IMR-90 (cell line): ENCODE measurements around the gene CDH7. TPM values are rescaled to one million over a fixed set of nuclear protein-coding genes. Genes with fewer than 3 reads are reported as not detected.

Experiments used
- ATAC-seq: fragments of 200-7000 bp; cut with Tn5 transposase; 2 replicates; pipeline ENCODE4 v1.9.1; 2020; ENCODE audit warnings: low read depth, mild to moderate bottlenecking, moderate library complexity
- BruUV-seq: library from RNA; stranded (reverse); fragments of 400-500 nt; replicated peaks from 2 replicates; lab custom pipeline; 2021; lab: Mats Ljungman, UMichigan
- CTCF ChIA-PET: fragments of 300-600 bp; formaldehyde crosslinking; extraction: SDS; loops from one replicate; lab custom pipeline; 2021; ENCODE audit warnings: antibody characterized with exemption; lab: Yijun Ruan, JAX
- POLR2A ChIA-PET: fragments of 300-600 bp; sonication (Branson Sonifier 250); formaldehyde crosslinking; loops from one replicate; lab custom pipeline; 2022; ENCODE audit warnings: antibody characterized with exemption; ENCODE audit not compliant: unreplicated experiment; lab: Charles Lee
- DNase-seq: peaks from one replicate; pipeline ENCODE4 v3.0.0; 2013
- H2AFZ ChIP-seq: replicated peaks from 2 replicates; pipeline ENCODE3; 2013; ENCODE audit warnings: low read length, mild to moderate bottlenecking; ENCODE audit not compliant: poor library complexity
- H2AK5ac ChIP-seq: 2 replicates; pipeline ENCODE4 v1.6.1; 2013; ENCODE audit warnings: low read depth, low read length, inconsistent platforms
- H2AK9ac ChIP-seq: replicated peaks from 2 replicates; pipeline ENCODE3; 2013; ENCODE audit warnings: mild to moderate bottlenecking, low read depth, low read length, moderate library complexity; ENCODE audit not compliant: poor library complexity
- H2BK120ac ChIP-seq: 2 replicates; pipeline ENCODE4 v1.6.1; 2013; ENCODE audit warnings: low read depth, low read length, inconsistent platforms
- H2BK15ac ChIP-seq: 3 replicates; pipeline ENCODE4 v1.6.1; 2013; ENCODE audit warnings: low read depth, low read length, inconsistent platforms
- H2BK20ac ChIP-seq: 2 replicates; pipeline ENCODE4 v1.6.1; 2013; ENCODE audit warnings: low read depth, mild to moderate bottlenecking, inconsistent platforms, low read length, moderate library complexity
- H2BK5ac ChIP-seq: 2 replicates; pipeline ENCODE4 v1.6.1; 2013; ENCODE audit warnings: mild to moderate bottlenecking, low read depth, low read length, inconsistent platforms; ENCODE audit not compliant: poor library complexity, severe bottlenecking
- H3K14ac ChIP-seq: replicated peaks from 2 replicates; pipeline ENCODE4 v1.6.1; 2013; ENCODE audit warnings: low read depth, low read length, inconsistent platforms
- H3K18ac ChIP-seq: 2 replicates; pipeline ENCODE4 v1.6.1; 2013; ENCODE audit warnings: low read depth, low read length, control low read depth
- H3K23ac ChIP-seq: 2 replicates; pipeline ENCODE4 v1.6.1; 2013; ENCODE audit warnings: low read depth, low read length, inconsistent platforms
- H3K27ac ChIP-seq: 2 replicates; pipeline ENCODE4 v1.5.1; 2013; ENCODE audit warnings: mild to moderate bottlenecking, control low read depth, low read length; ENCODE audit not compliant: insufficient read depth
- H3K27me3 ChIP-seq: 2 replicates; pipeline ENCODE4 v1.6.1; 2013; ENCODE audit warnings: low read length; ENCODE audit not compliant: control insufficient read depth, insufficient read depth
- H3K36me3 ChIP-seq: 2 replicates; pipeline ENCODE4 v1.6.1; 2013; ENCODE audit warnings: low read length, mixed read lengths; ENCODE audit not compliant: control insufficient read depth, insufficient read depth
- H3K4ac ChIP-seq: 2 replicates; pipeline ENCODE4 v1.6.1; 2013; ENCODE audit warnings: low read depth, low read length, inconsistent platforms
- H3K4me1 ChIP-seq: 2 replicates; pipeline ENCODE4 v1.6.1; 2013; ENCODE audit warnings: low read length, mixed read lengths; ENCODE audit not compliant: control insufficient read depth, insufficient read depth
- H3K4me2 ChIP-seq: 2 replicates; pipeline ENCODE4 v1.6.1; 2013; ENCODE audit warnings: low read depth, mild to moderate bottlenecking, control low read depth, low read length, moderate library complexity
- H3K4me3 ChIP-seq: 2 replicates; pipeline ENCODE4 v1.5.1; 2013; ENCODE audit warnings: low read depth, mild to moderate bottlenecking, control low read depth, low read length, moderate library complexity; ENCODE audit not compliant: insufficient read depth
- H3K56ac ChIP-seq: 2 replicates; pipeline ENCODE4 v1.6.1; 2013; ENCODE audit warnings: low read length, inconsistent platforms; ENCODE audit not compliant: insufficient read depth; ENCODE audit errors: extremely low read depth
- H3K79me1 ChIP-seq, 2 experiments: 2 replicates each; pipeline ENCODE4 v1.6.1; 2013; ENCODE audit warnings: low read length in 2 of 2, inconsistent platforms in 1 of 2, low read depth in 1 of 2
- H3K9ac ChIP-seq: 2 replicates; pipeline ENCODE4 v1.6.1; 2013; ENCODE audit warnings: low read depth, low read length, control low read depth
- H3K9me1 ChIP-seq: 2 replicates; pipeline ENCODE4 v1.6.1; 2013; ENCODE audit warnings: low read length, inconsistent platforms; ENCODE audit not compliant: insufficient read depth
- H3K9me3 ChIP-seq: 2 replicates; pipeline ENCODE4 v1.6.1; 2013; ENCODE audit warnings: low read length; ENCODE audit not compliant: control insufficient read depth, insufficient read depth
- H4K20me1 ChIP-seq: 2 replicates; pipeline ENCODE4 v1.6.1; 2013; ENCODE audit warnings: low read length, inconsistent platforms; ENCODE audit not compliant: insufficient read depth
- H4K5ac ChIP-seq: 2 replicates; pipeline ENCODE4 v1.6.1; 2013; ENCODE audit warnings: mild to moderate bottlenecking, low read depth, low read length, control low read depth
- H4K8ac ChIP-seq, 2 experiments: 2 replicates each; pipeline ENCODE4 v1.6.1; 2013; ENCODE audit warnings: low read depth in 2 of 2, low read length in 2 of 2, control low read depth in 1 of 2, inconsistent platforms in 1 of 2
- H4K91ac ChIP-seq: 2 replicates; pipeline ENCODE4 v1.6.1; 2013; ENCODE audit warnings: low read depth, low read length, inconsistent platforms; ENCODE audit not compliant: insufficient read depth
- BHLHE40 ChIP-seq: fragments of 150-350 bp; IDR thresholded peaks from 2 replicates; pipeline ENCODE4 v1.6.1; 2016; ENCODE audit warnings: mild to moderate bottlenecking, low read depth, low read length
- CEBPB ChIP-seq: IDR thresholded peaks from 2 replicates; pipeline ENCODE4 v1.6.1; 2012; ENCODE audit warnings: low read depth, low read length, improper control_type of control experiment
- CHD1 ChIP-seq: IDR thresholded peaks from 2 replicates; pipeline ENCODE4 v1.6.1; 2012; ENCODE audit warnings: low read depth, low read length, improper control_type of control experiment
- ELK1 ChIP-seq: fragments of 150-350 bp; IDR thresholded peaks from 2 replicates; pipeline ENCODE4 v1.6.1; 2016; ENCODE audit warnings: low read depth, mild to moderate bottlenecking, low read length, moderate library complexity, borderline replicate concordance
- FOS ChIP-seq: fragments of 150-350 bp; IDR thresholded peaks from 2 replicates; pipeline ENCODE4 v1.6.1; 2016; ENCODE audit warnings: low read depth, low read length
- MAFK ChIP-seq: IDR thresholded peaks from 2 replicates; pipeline ENCODE4 v1.6.1; 2012; ENCODE audit warnings: low read depth, low read length, improper control_type of control experiment
- MAZ ChIP-seq: IDR thresholded peaks from 2 replicates; pipeline ENCODE4 v1.6.1; 2012; ENCODE audit warnings: low read depth, mild to moderate bottlenecking, low read length, improper control_type of control experiment, moderate library complexity, borderline replicate concordance
- MXI1 ChIP-seq: IDR thresholded peaks from 2 replicates; pipeline ENCODE4 v1.6.1; 2012; ENCODE audit warnings: low read depth, mild to moderate bottlenecking, low read length, moderate library complexity, borderline replicate concordance
- NFE2L2 ChIP-seq: fragments of 150-350 bp; IDR thresholded peaks from 2 replicates; pipeline ENCODE4 v1.6.1; 2016; ENCODE audit warnings: low read depth, mild to moderate bottlenecking, low read length
- POLR2A ChIP-seq: IDR thresholded peaks from 2 replicates; pipeline ENCODE4 v1.6.1; 2012; ENCODE audit warnings: mild to moderate bottlenecking, low read depth, low read length
- RAD21 ChIP-seq: IDR thresholded peaks from 2 replicates; pipeline ENCODE4 v1.6.1; 2012; ENCODE audit warnings: low read length, improper control_type of control experiment
- RCOR1 ChIP-seq: IDR thresholded peaks from 2 replicates; pipeline ENCODE4 v1.6.1; 2012; ENCODE audit warnings: mild to moderate bottlenecking, low read length, improper control_type of control experiment; ENCODE audit not compliant: insufficient replicate concordance
- RFX5 ChIP-seq: IDR thresholded peaks from 2 replicates; pipeline ENCODE4 v1.8.0; 2012; ENCODE audit warnings: low read depth, mild to moderate bottlenecking, low read length, moderate library complexity
- SMC3 ChIP-seq: fragments of 150-350 bp; IDR thresholded peaks from 2 replicates; pipeline ENCODE4 v1.6.1; 2016; ENCODE audit warnings: low read depth, mild to moderate bottlenecking, antibody characterized with exemption, low read length, moderate library complexity
- WGBS, 2 experiments: methylation state at CpG; one replicate each; pipeline versions ENCODE4 v1.1.5 to v1.1.7; 2013; ENCODE audit warnings: missing lambda C conversion rate in 2 of 2; ENCODE audit not compliant: insufficient read length in 1 of 2; ENCODE audit errors: extremely low coverage in 2 of 2; 5-methylcytosine and 5-hydroxymethylcytosine counted together
- dilution Hi-C: fragments of 300-500 bp; cut with HindIII; formaldehyde crosslinking; loops from one replicate; pipeline ENCODE4 v1.14.3; 2018; ENCODE audit warnings: low sequenced_read_pairs; ENCODE audit not compliant: unreplicated experiment
- in situ Hi-C: fragments of 300-500 bp; cut with MboI; formaldehyde crosslinking; loops from 3 replicates; pipeline ENCODE4 v1.14.3; 2019; ENCODE audit warnings: low sequenced_read_pairs, inconsistent platforms, mixed read lengths
- intact Hi-C: fragments of 100-400 bp; cut with micrococcal nuclease; formaldehyde crosslinking; loops from 2 replicates; pipeline ENCODE4 v1.10.0; 2022
- polyA plus RNA-seq, 3 experiments: library from polyadenylated mRNA; depleted of rRNA; stranded (reverse); fragments of >200 nt; gene quantifications; 2 replicates each; pipeline ENCODE4 v1.2.3, GENCODE V29; 2012; ENCODE audit warnings: low replicate concordance in 1 of 3
- total RNA-seq: library from RNA; depleted of rRNA; stranded (reverse); fragments of >200 nt; gene quantifications from 2 replicates; pipeline ENCODE4 v1.2.3, GENCODE V29; 2012
- TF ChIP-seq, protein P1 (sequence below): fragments of 150-350 bp; IDR thresholded peaks from 2 replicates; pipeline ENCODE4 v1.6.1; 2017; ENCODE audit warnings: mild to moderate bottlenecking, antibody characterized with exemption, low read length, low read depth
- TF ChIP-seq, protein P2 (sequence below): conservative IDR thresholded peaks from 2 replicates; pipeline ENCODE4 v1.5.1; 2012; ENCODE audit warnings: mild to moderate bottlenecking, low read depth, low read length, improper control_type of control experiment

CDH7 gene
- total and polyA plus RNA-seq, 2 of the 4 experiments (the other 2 are of a cell fraction) = not detected

- Histone ChIP-seq H3K4ac (no peak overlapping the region), H4K20me1 (no peaks in the 10 kb centered on the region), H3K14ac (no peak overlapping the region), H2BK120ac (no peak overlapping the region), H2BK20ac (no peak overlapping the region), H3K79me1 (no peaks in the 10 kb centered on the region), H3K4me1 (no peaks in the 10 kb centered on the region), H2BK5ac (no peak overlapping the region), H4K5ac (no peak overlapping the region), H3K4me2 (no peak overlapping the region), H2AFZ (no peak overlapping the region), H3K36me3 (no peaks in the 10 kb centered on the region), H3K27ac (no peak overlapping the region), H3K9me1 (no peaks in the 10 kb centered on the region), H3K9ac (no peak overlapping the region), H3K23ac (no peak overlapping the region), H3K9me3 (peaks cover 6% of the 10 kb centered on the region; the same call in 1 of the 2 replicates), H3K18ac (no peak overlapping the region), H2AK5ac (no peak overlapping the region), H2AK9ac (no peak overlapping the region), H3K56ac (no peak overlapping the region), H2BK15ac (no peak overlapping the region), H4K8ac (no peak overlapping the region), H3K4me3 (no peak overlapping the region), H3K27me3 (no peaks in the 10 kb centered on the region), H4K91ac (no peak overlapping the region)
- TF ChIP-seq, protein P1, sequence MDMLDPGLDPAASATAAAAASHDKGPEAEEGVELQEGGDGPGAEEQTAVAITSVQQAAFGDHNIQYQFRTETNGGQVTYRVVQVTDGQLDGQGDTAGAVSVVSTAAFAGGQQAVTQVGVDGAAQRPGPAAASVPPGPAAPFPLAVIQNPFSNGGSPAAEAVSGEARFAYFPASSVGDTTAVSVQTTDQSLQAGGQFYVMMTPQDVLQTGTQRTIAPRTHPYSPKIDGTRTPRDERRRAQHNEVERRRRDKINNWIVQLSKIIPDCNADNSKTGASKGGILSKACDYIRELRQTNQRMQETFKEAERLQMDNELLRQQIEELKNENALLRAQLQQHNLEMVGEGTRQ = no peak
- TF ChIP-seq RCOR1 = no peak
- no peak for TF ChIP-seq MXI1
- no peak for TF ChIP-seq NFE2L2
- no peak for TF ChIP-seq SMC3
- TF ChIP-seq FOS = no peak
- TF ChIP-seq CHD1 = no peak
- no peak for TF ChIP-seq BHLHE40
- TF ChIP-seq RFX5 = no peak
- no peak for TF ChIP-seq MAZ
- TF ChIP-seq POLR2A = no peak
- TF ChIP-seq, protein P2, sequence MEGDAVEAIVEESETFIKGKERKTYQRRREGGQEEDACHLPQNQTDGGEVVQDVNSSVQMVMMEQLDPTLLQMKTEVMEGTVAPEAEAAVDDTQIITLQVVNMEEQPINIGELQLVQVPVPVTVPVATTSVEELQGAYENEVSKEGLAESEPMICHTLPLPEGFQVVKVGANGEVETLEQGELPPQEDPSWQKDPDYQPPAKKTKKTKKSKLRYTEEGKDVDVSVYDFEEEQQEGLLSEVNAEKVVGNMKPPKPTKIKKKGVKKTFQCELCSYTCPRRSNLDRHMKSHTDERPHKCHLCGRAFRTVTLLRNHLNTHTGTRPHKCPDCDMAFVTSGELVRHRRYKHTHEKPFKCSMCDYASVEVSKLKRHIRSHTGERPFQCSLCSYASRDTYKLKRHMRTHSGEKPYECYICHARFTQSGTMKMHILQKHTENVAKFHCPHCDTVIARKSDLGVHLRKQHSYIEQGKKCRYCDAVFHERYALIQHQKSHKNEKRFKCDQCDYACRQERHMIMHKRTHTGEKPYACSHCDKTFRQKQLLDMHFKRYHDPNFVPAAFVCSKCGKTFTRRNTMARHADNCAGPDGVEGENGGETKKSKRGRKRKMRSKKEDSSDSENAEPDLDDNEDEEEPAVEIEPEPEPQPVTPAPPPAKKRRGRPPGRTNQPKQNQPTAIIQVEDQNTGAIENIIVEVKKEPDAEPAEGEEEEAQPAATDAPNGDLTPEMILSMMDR = no peak
- TF ChIP-seq RAD21 = no peak
- TF ChIP-seq ELK1 = no peak
- no peak for TF ChIP-seq MAFK
- TF ChIP-seq CEBPB = no peak
- in situ Hi-C loops (no loop called here), dilution Hi-C loops (no loop called here), intact Hi-C loops (no loop called here)
- POLR2A ChIA-PET = no interaction called here
- CTCF ChIA-PET = interaction anchor here (0.7 kb wide), 1 partner anchor 17 kb away, joined by 3 read pairs; no protein-coding TSS in a partner anchor
- DNase-seq (no peak), ATAC-seq (no peak)
- BruUV-seq = no TSS peak
- WGBS, 2 experiments = no CpG with 5 or more reads among the region's 15 CpGs
These were observed 17.4 kb downstream of the CDH7 start for GRCh38 chr18:65768120-65768778.
